ENCODE data around the gene CALN1. TPM values are rescaled to one million over a fixed set of nuclear protein-coding genes. Genes with fewer than 3 reads are reported as not detected.

Gene CALN1
- total RNA-seq, 2 donors from 2014 or later, result 1.1 to 1.2 TPM

- intact Hi-C loops (cut with DNase I), result no loop called here
- Histone ChIP-seq H3K27ac (no peak overlapping the region), H3K27me3 (replicated peaks; ENCODE audit: insufficient read depth) (peaks cover 2% of the 10 kb centered on the region), H3K4me1 (replicated peaks) (peaks cover 2% of the 10 kb centered on the region), H3K4me3 (no peak overlapping the region), H3K36me3 (no peaks in the 10 kb centered on the region), H3K9me3 (no peaks in the 10 kb centered on the region)
- no peak for TF ChIP-seq POLR2A (IDR thresholded peaks at IDR 0.05)
- TF ChIP-seq, protein P1, sequence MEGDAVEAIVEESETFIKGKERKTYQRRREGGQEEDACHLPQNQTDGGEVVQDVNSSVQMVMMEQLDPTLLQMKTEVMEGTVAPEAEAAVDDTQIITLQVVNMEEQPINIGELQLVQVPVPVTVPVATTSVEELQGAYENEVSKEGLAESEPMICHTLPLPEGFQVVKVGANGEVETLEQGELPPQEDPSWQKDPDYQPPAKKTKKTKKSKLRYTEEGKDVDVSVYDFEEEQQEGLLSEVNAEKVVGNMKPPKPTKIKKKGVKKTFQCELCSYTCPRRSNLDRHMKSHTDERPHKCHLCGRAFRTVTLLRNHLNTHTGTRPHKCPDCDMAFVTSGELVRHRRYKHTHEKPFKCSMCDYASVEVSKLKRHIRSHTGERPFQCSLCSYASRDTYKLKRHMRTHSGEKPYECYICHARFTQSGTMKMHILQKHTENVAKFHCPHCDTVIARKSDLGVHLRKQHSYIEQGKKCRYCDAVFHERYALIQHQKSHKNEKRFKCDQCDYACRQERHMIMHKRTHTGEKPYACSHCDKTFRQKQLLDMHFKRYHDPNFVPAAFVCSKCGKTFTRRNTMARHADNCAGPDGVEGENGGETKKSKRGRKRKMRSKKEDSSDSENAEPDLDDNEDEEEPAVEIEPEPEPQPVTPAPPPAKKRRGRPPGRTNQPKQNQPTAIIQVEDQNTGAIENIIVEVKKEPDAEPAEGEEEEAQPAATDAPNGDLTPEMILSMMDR (IDR thresholded peaks at IDR 0.05), result no peak
- no peak for TF ChIP-seq POLR2AphosphoS5 (IDR thresholded peaks at IDR 0.05)
- DNase-seq (ENCODE audit: low spot score), result no peak
- WGBS, result 81% methylated on average over 10 of the region's 10 CpGs
Measured at GRCh38 chr7:72445580-72445979, 33.4 kb upstream of the CALN1 start.

DNA sequence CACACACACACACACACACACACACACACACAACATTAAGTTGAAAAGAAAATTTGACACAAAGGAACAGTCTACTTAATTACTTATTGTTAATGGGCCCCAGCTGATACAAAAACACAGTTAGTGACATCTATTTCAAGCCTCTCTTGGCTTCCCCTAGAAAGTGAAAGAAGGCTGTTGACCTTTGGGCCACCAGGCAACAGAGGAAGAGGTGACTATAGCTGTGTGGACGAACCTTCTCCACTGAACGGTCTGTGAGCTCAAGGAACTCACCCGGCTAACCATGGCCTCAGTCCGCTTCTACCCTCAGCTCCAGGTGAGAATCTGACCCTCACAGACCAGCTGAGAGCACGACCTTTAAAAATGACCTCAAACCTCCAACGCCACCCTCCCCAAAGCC, 32.9 kb upstream of the CALN1 start:
- no peak overlapping the region for H3K4me3 ChIP-seq
- H3K27ac ChIP-seq, result no peak overlapping the region
- no peak for DNase-seq (ENCODE audit: low spot score)
- peaks cover 2% of the 10 kb centered on the region for H3K27me3 ChIP-seq (replicated peaks; ENCODE audit: insufficient read depth)
- no peaks in the 10 kb centered on the region for H3K9me3 ChIP-seq
- intact Hi-C loops (cut with DNase I), result no loop called here
- WGBS, result 100% methylated on average over 6 of the region's 6 CpGs
- H3K36me3 ChIP-seq, result no peaks in the 10 kb centered on the region
- TF ChIP-seq, protein P1 (IDR thresholded peaks at IDR 0.05), result no peak
- TF ChIP-seq POLR2A (IDR thresholded peaks at IDR 0.05) (no peak), POLR2AphosphoS5 (IDR thresholded peaks at IDR 0.05) (no peak)
- peaks cover 2% of the 10 kb centered on the region for H3K4me1 ChIP-seq (replicated peaks)

DNA sequence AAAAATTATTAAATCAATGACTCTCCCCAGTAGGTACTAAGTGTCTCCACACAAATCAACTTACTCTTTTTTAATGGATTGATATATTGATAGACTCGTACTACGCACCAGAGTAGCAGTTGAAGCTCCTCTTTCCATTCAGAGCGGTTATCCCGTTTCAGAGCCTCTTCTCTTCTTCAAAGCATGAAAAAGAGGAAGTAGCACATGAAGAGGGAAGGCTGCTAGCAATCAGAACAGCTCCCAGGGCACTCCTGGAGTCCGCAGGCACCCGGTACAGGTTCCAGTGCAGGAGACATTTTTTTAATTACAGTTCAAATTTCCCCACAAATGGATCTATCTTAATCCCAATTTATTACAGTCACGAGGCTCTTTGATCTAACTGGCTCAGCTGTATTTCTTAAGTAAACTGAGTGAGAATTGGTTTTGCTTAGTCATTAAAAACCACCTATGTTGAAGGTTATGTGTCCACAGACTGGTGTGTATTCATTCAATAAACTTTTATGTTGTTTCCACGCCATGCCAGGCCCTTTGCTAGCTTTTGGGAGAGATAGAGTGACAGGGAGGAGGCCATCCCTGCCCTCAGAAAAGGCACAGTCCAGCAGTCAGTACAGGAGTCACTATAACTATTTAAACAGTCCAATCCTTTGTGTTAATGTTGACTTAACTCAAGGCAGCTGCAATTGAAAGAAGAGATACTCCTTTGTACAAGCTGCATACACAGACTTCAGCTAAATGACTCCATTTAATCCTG, 32.1 kb upstream of the CALN1 start:
- DNase-seq (ENCODE audit: low spot score), result peak; percentile 33
- intact Hi-C loops (cut with DNase I), result no loop called here
- H3K4me1 ChIP-seq (replicated peaks), result peaks cover 2% of the 10 kb centered on the region
- H3K27ac ChIP-seq, result peak overlapping the region in 1 of 2 donors; percentile 19
- H3K27me3 ChIP-seq (replicated peaks; ENCODE audit: insufficient read depth), result peaks cover 2% of the 10 kb centered on the region
- TF ChIP-seq, protein P1 (IDR thresholded peaks at IDR 0.05), result no peak
- peak; percentile 63 for TF ChIP-seq POLR2AphosphoS5 (IDR thresholded peaks at IDR 0.05)
- no peaks in the 10 kb centered on the region for H3K36me3 ChIP-seq
- H3K4me3 ChIP-seq, result no peak overlapping the region
- H3K9me3 ChIP-seq, result no peaks in the 10 kb centered on the region
- WGBS, result 46% methylated on average over 8 of the region's 8 CpGs

GRCh38 chr7:72441791-72442190, 29.7 kb upstream of the CALN1 start:
- WGBS, result 70% methylated on average over 8 of the region's 8 CpGs
- Histone ChIP-seq H3K27me3 (replicated peaks; ENCODE audit: insufficient read depth) (no peaks in the 10 kb centered on the region), H3K4me3 (no peak overlapping the region), H3K36me3 (no peaks in the 10 kb centered on the region), H3K27ac (no peak overlapping the region), H3K4me1 (replicated peaks) (peaks cover 2% of the 10 kb centered on the region), H3K9me3 (no peaks in the 10 kb centered on the region)
- DNase-seq (ENCODE audit: low spot score), result no peak
- intact Hi-C loops (cut with DNase I), result no loop called here
- TF ChIP-seq POLR2A (IDR thresholded peaks at IDR 0.05), result no peak
- TF ChIP-seq POLR2AphosphoS5 (IDR thresholded peaks at IDR 0.05), result no peak
- TF ChIP-seq, protein P1 (IDR thresholded peaks at IDR 0.05), result no peak

DNA sequence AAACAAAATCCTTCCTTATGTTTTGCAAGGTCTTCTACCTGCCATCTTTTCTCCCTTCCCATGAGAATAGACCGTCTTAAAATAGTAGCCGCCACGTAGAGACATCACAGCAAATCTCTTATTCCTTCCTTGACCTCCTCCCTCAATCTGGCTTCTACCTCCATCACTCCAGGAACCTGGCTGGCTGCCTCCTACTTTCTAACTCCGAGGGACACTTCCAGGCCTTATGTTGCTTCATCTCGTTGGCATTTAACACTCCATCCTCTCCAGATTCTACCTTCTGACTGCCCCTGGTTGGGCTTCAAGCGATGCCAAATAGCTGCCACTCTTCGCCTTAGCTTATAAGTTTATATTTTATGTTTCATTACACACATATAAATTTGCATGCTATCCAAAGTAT, 26.4 kb upstream of the CALN1 start:
- Histone ChIP-seq H3K9me3 (no peaks in the 10 kb centered on the region), H3K4me3 (no peak overlapping the region), H3K27me3 (replicated peaks; ENCODE audit: insufficient read depth) (no peaks in the 10 kb centered on the region), H3K27ac (no peak overlapping the region), H3K4me1 (replicated peaks) (no peaks in the 10 kb centered on the region), H3K36me3 (no peaks in the 10 kb centered on the region)
- WGBS, result 83% methylated on average over 7 of the region's 7 CpGs
- intact Hi-C loops (cut with DNase I), result no loop called here
- TF ChIP-seq, protein P1 (IDR thresholded peaks at IDR 0.05), result no peak
- TF ChIP-seq POLR2A (IDR thresholded peaks at IDR 0.05) (no peak), POLR2AphosphoS5 (IDR thresholded peaks at IDR 0.05) (no peak)
- no peak for DNase-seq (ENCODE audit: low spot score)

Data from prostate gland (tissue), 2 donors.